IMR-90 (cell line): ENCODE measurements around the gene AFM. TPM values are rescaled to one million over a fixed set of nuclear protein-coding genes. Genes with fewer than 3 reads are reported as not detected.

Source experiments
- ATAC-seq: fragments of 200-7000 bp; cut with Tn5 transposase; 2 replicates; pipeline ENCODE4 v1.9.1; 2020; ENCODE audit warnings: low read depth, mild to moderate bottlenecking, moderate library complexity
- BruUV-seq: library from RNA; stranded (reverse); fragments of 400-500 nt; replicated peaks from 2 replicates; lab custom pipeline; 2021; lab: Mats Ljungman, UMichigan
- CTCF ChIA-PET: fragments of 300-600 bp; formaldehyde crosslinking; extraction: SDS; loops from one replicate; lab custom pipeline; 2021; ENCODE audit warnings: antibody characterized with exemption; lab: Yijun Ruan, JAX
- POLR2A ChIA-PET: fragments of 300-600 bp; sonication (Branson Sonifier 250); formaldehyde crosslinking; loops from one replicate; lab custom pipeline; 2022; ENCODE audit warnings: antibody characterized with exemption; ENCODE audit not compliant: unreplicated experiment; lab: Charles Lee
- DNase-seq: peaks from one replicate; pipeline ENCODE4 v3.0.0; 2013
- H2AFZ ChIP-seq: replicated peaks from 2 replicates; pipeline ENCODE3; 2013; ENCODE audit warnings: low read length, mild to moderate bottlenecking; ENCODE audit not compliant: poor library complexity
- H2AK5ac ChIP-seq: 2 replicates; pipeline ENCODE4 v1.6.1; 2013; ENCODE audit warnings: low read depth, low read length, inconsistent platforms
- H2AK9ac ChIP-seq: replicated peaks from 2 replicates; pipeline ENCODE3; 2013; ENCODE audit warnings: mild to moderate bottlenecking, low read depth, low read length, moderate library complexity; ENCODE audit not compliant: poor library complexity
- H2BK120ac ChIP-seq: 2 replicates; pipeline ENCODE4 v1.6.1; 2013; ENCODE audit warnings: low read depth, low read length, inconsistent platforms
- H2BK15ac ChIP-seq: 3 replicates; pipeline ENCODE4 v1.6.1; 2013; ENCODE audit warnings: low read depth, low read length, inconsistent platforms
- H2BK20ac ChIP-seq: 2 replicates; pipeline ENCODE4 v1.6.1; 2013; ENCODE audit warnings: low read depth, mild to moderate bottlenecking, inconsistent platforms, low read length, moderate library complexity
- H2BK5ac ChIP-seq: 2 replicates; pipeline ENCODE4 v1.6.1; 2013; ENCODE audit warnings: mild to moderate bottlenecking, low read depth, low read length, inconsistent platforms; ENCODE audit not compliant: poor library complexity, severe bottlenecking
- H3K14ac ChIP-seq: replicated peaks from 2 replicates; pipeline ENCODE4 v1.6.1; 2013; ENCODE audit warnings: low read depth, low read length, inconsistent platforms
- H3K18ac ChIP-seq: 2 replicates; pipeline ENCODE4 v1.6.1; 2013; ENCODE audit warnings: low read depth, low read length, control low read depth
- H3K23ac ChIP-seq: 2 replicates; pipeline ENCODE4 v1.6.1; 2013; ENCODE audit warnings: low read depth, low read length, inconsistent platforms
- H3K27ac ChIP-seq: 2 replicates; pipeline ENCODE4 v1.5.1; 2013; ENCODE audit warnings: mild to moderate bottlenecking, control low read depth, low read length; ENCODE audit not compliant: insufficient read depth
- H3K27me3 ChIP-seq: 2 replicates; pipeline ENCODE4 v1.6.1; 2013; ENCODE audit warnings: low read length; ENCODE audit not compliant: control insufficient read depth, insufficient read depth
- H3K36me3 ChIP-seq: 2 replicates; pipeline ENCODE4 v1.6.1; 2013; ENCODE audit warnings: low read length, mixed read lengths; ENCODE audit not compliant: control insufficient read depth, insufficient read depth
- H3K4ac ChIP-seq: 2 replicates; pipeline ENCODE4 v1.6.1; 2013; ENCODE audit warnings: low read depth, low read length, inconsistent platforms
- H3K4me1 ChIP-seq: 2 replicates; pipeline ENCODE4 v1.6.1; 2013; ENCODE audit warnings: low read length, mixed read lengths; ENCODE audit not compliant: control insufficient read depth, insufficient read depth
- H3K4me2 ChIP-seq: 2 replicates; pipeline ENCODE4 v1.6.1; 2013; ENCODE audit warnings: low read depth, mild to moderate bottlenecking, control low read depth, low read length, moderate library complexity
- H3K4me3 ChIP-seq: 2 replicates; pipeline ENCODE4 v1.5.1; 2013; ENCODE audit warnings: low read depth, mild to moderate bottlenecking, control low read depth, low read length, moderate library complexity; ENCODE audit not compliant: insufficient read depth
- H3K56ac ChIP-seq: 2 replicates; pipeline ENCODE4 v1.6.1; 2013; ENCODE audit warnings: low read length, inconsistent platforms; ENCODE audit not compliant: insufficient read depth; ENCODE audit errors: extremely low read depth
- H3K79me1 ChIP-seq, 2 experiments: 2 replicates each; pipeline ENCODE4 v1.6.1; 2013; ENCODE audit warnings: low read length in 2 of 2, inconsistent platforms in 1 of 2, low read depth in 1 of 2
- H3K9ac ChIP-seq: 2 replicates; pipeline ENCODE4 v1.6.1; 2013; ENCODE audit warnings: low read depth, low read length, control low read depth
- H3K9me1 ChIP-seq: 2 replicates; pipeline ENCODE4 v1.6.1; 2013; ENCODE audit warnings: low read length, inconsistent platforms; ENCODE audit not compliant: insufficient read depth
- H3K9me3 ChIP-seq: 2 replicates; pipeline ENCODE4 v1.6.1; 2013; ENCODE audit warnings: low read length; ENCODE audit not compliant: control insufficient read depth, insufficient read depth
- H4K20me1 ChIP-seq: 2 replicates; pipeline ENCODE4 v1.6.1; 2013; ENCODE audit warnings: low read length, inconsistent platforms; ENCODE audit not compliant: insufficient read depth
- H4K5ac ChIP-seq: 2 replicates; pipeline ENCODE4 v1.6.1; 2013; ENCODE audit warnings: mild to moderate bottlenecking, low read depth, low read length, control low read depth
- H4K8ac ChIP-seq, 2 experiments: 2 replicates each; pipeline ENCODE4 v1.6.1; 2013; ENCODE audit warnings: low read depth in 2 of 2, low read length in 2 of 2, control low read depth in 1 of 2, inconsistent platforms in 1 of 2
- H4K91ac ChIP-seq: 2 replicates; pipeline ENCODE4 v1.6.1; 2013; ENCODE audit warnings: low read depth, low read length, inconsistent platforms; ENCODE audit not compliant: insufficient read depth
- BHLHE40 ChIP-seq: fragments of 150-350 bp; IDR thresholded peaks from 2 replicates; pipeline ENCODE4 v1.6.1; 2016; ENCODE audit warnings: mild to moderate bottlenecking, low read depth, low read length
- CHD1 ChIP-seq: IDR thresholded peaks from 2 replicates; pipeline ENCODE4 v1.6.1; 2012; ENCODE audit warnings: low read depth, low read length, improper control_type of control experiment
- CTCF ChIP-seq: conservative IDR thresholded peaks from 2 replicates; pipeline ENCODE4 v1.5.1; 2012; ENCODE audit warnings: mild to moderate bottlenecking, low read depth, low read length, improper control_type of control experiment
- MAFK ChIP-seq: IDR thresholded peaks from 2 replicates; pipeline ENCODE4 v1.6.1; 2012; ENCODE audit warnings: low read depth, low read length, improper control_type of control experiment
- MXI1 ChIP-seq: IDR thresholded peaks from 2 replicates; pipeline ENCODE4 v1.6.1; 2012; ENCODE audit warnings: low read depth, mild to moderate bottlenecking, low read length, moderate library complexity, borderline replicate concordance
- NFE2L2 ChIP-seq: fragments of 150-350 bp; IDR thresholded peaks from 2 replicates; pipeline ENCODE4 v1.6.1; 2016; ENCODE audit warnings: low read depth, mild to moderate bottlenecking, low read length
- RAD21 ChIP-seq: IDR thresholded peaks from 2 replicates; pipeline ENCODE4 v1.6.1; 2012; ENCODE audit warnings: low read length, improper control_type of control experiment
- RCOR1 ChIP-seq: IDR thresholded peaks from 2 replicates; pipeline ENCODE4 v1.6.1; 2012; ENCODE audit warnings: mild to moderate bottlenecking, low read length, improper control_type of control experiment; ENCODE audit not compliant: insufficient replicate concordance
- RFX5 ChIP-seq: IDR thresholded peaks from 2 replicates; pipeline ENCODE4 v1.8.0; 2012; ENCODE audit warnings: low read depth, mild to moderate bottlenecking, low read length, moderate library complexity
- USF2 ChIP-seq: fragments of 150-350 bp; IDR thresholded peaks from 2 replicates; pipeline ENCODE4 v1.6.1; 2017; ENCODE audit warnings: mild to moderate bottlenecking, antibody characterized with exemption, low read length, low read depth
- WGBS, 2 experiments: methylation state at CpG; one replicate each; pipeline versions ENCODE4 v1.1.5 to v1.1.7; 2013; ENCODE audit warnings: missing lambda C conversion rate in 2 of 2; ENCODE audit not compliant: insufficient read length in 1 of 2; ENCODE audit errors: extremely low coverage in 2 of 2; 5-methylcytosine and 5-hydroxymethylcytosine counted together
- dilution Hi-C: fragments of 300-500 bp; cut with HindIII; formaldehyde crosslinking; loops from one replicate; pipeline ENCODE4 v1.14.3; 2018; ENCODE audit warnings: low sequenced_read_pairs; ENCODE audit not compliant: unreplicated experiment
- in situ Hi-C: fragments of 300-500 bp; cut with MboI; formaldehyde crosslinking; loops from 3 replicates; pipeline ENCODE4 v1.14.3; 2019; ENCODE audit warnings: low sequenced_read_pairs, inconsistent platforms, mixed read lengths
- intact Hi-C: fragments of 100-400 bp; cut with micrococcal nuclease; formaldehyde crosslinking; loops from 2 replicates; pipeline ENCODE4 v1.10.0; 2022
- polyA plus RNA-seq, 3 experiments: library from polyadenylated mRNA; depleted of rRNA; stranded (reverse); fragments of >200 nt; gene quantifications; 2 replicates each; pipeline ENCODE4 v1.2.3, GENCODE V29; 2012; ENCODE audit warnings: low replicate concordance in 1 of 3
- total RNA-seq: library from RNA; depleted of rRNA; stranded (reverse); fragments of >200 nt; gene quantifications from 2 replicates; pipeline ENCODE4 v1.2.3, GENCODE V29; 2012

The AFM gene
- total and polyA plus RNA-seq, 2 of the 4 experiments (the other 2 are of a cell fraction), result not detected

- intact Hi-C loops, result no loop called here
- Histone ChIP-seq H3K56ac (no peak overlapping the region), H3K36me3 (no peaks in the 10 kb centered on the region), H2BK15ac (no peak overlapping the region), H3K4me1 (no peaks in the 10 kb centered on the region), H3K9ac (no peak overlapping the region), H3K79me1 (no peaks in the 10 kb centered on the region), H3K27me3 (no peaks in the 10 kb centered on the region; the same call in 1 of the 2 replicates), H2BK20ac (no peak overlapping the region), H4K8ac (no peak overlapping the region), H2AK9ac (no peak overlapping the region), H3K4me2 (no peak overlapping the region), H3K18ac (no peak overlapping the region), H2AK5ac (no peak overlapping the region), H3K14ac (no peak overlapping the region), H4K20me1 (no peaks in the 10 kb centered on the region), H2AFZ (no peak overlapping the region), H3K4me3 (no peak overlapping the region), H3K27ac (no peak overlapping the region), H2BK120ac (no peak overlapping the region), H3K9me3 (no peaks in the 10 kb centered on the region), H4K5ac (no peak overlapping the region), H4K91ac (no peak overlapping the region), H3K9me1 (no peaks in the 10 kb centered on the region), H2BK5ac (no peak overlapping the region), H3K4ac (no peak overlapping the region), H3K23ac (no peak overlapping the region)
- ATAC-seq, result no peak
- no CpG with 5 or more reads among the region's 1 CpG for WGBS, 2 experiments
- in situ Hi-C loops, result no loop called here
- no TSS peak for BruUV-seq
- TF ChIP-seq RFX5 (no peak), RAD21 (no peak), CHD1 (no peak), BHLHE40 (no peak), USF2 (no peak), CTCF (no peak), RCOR1 (no peak), MAFK (no peak), NFE2L2 (no peak), MXI1 (no peak)
- ChIA-PET POLR2A (no interaction called here), CTCF (interaction anchor here (1.0 to 1.4 kb wide), 2 partner anchors 8 to 9 kb away, joined by 3 to 5 read pairs; no protein-coding TSS in a partner anchor)
- dilution Hi-C loops, result no loop called here
- DNase-seq, result no peak
Measured at GRCh38 chr4:73438048-73438447, 43.5 kb upstream of the AFM start.
